Kidney (tissue), 14 donors: ENCODE measurements around the gene MED27. TPM values are rescaled to one million over a fixed set of nuclear protein-coding genes. Genes with fewer than 3 reads are reported as not detected.

Source experiments
- DNase-seq, 5 donors: peaks; one replicate each; pipeline ENCODE4 v3.0.0-alpha.2; 2013 to 2020
- FAIRE-seq: peaks from 2 replicates; lab custom pipeline; 2012; peaks lifted over from hg19 to GRCh38; lab: Jason Lieb, UNC
- H3K27ac ChIP-seq, 2 donors: one replicate each; pipeline ENCODE4 v1.7.0; 2013; ENCODE audit warnings: low read depth in 2 of 2, low read length in 2 of 2, inconsistent platforms in 1 of 2
- H3K27me3 ChIP-seq: one replicate; pipeline ENCODE4 v1.7.1; 2013; ENCODE audit warnings: low read length, inconsistent platforms; ENCODE audit not compliant: control insufficient read depth, insufficient read depth
- H3K36me3 ChIP-seq, 3 donors: one replicate each; pipeline versions ENCODE4 v1.7.0 to v1.7.1; 2013; ENCODE audit warnings: low read length in 3 of 3, control low read depth in 1 of 3, inconsistent platforms in 1 of 3; ENCODE audit not compliant: insufficient read depth in 3 of 3, control insufficient read depth in 2 of 3
- H3K4me1 ChIP-seq, 3 donors: one replicate each; pipeline versions ENCODE4 v1.7.0 to v1.7.1; 2013; ENCODE audit warnings: low read length in 3 of 3, inconsistent platforms in 1 of 3, low read depth in 1 of 3; ENCODE audit not compliant: control insufficient read depth in 2 of 3, insufficient read depth in 2 of 3
- H3K4me3 ChIP-seq, 3 donors: one replicate each; pipeline versions ENCODE4 v1.7.0 to v1.8.1; 2013; ENCODE audit warnings: low read length in 3 of 3, control low read depth in 1 of 3, inconsistent platforms in 1 of 3
- H3K9ac ChIP-seq, 3 donors: one replicate each; pipeline versions ENCODE4 v1.7.0 to v1.7.1; 2013; ENCODE audit warnings: low read length in 3 of 3, control low read depth in 1 of 3, inconsistent platforms in 1 of 3
- H3K9me3 ChIP-seq, 3 donors: one replicate each; pipeline versions ENCODE4 v1.7.0 to v1.7.1; 2013; ENCODE audit warnings: low read length in 3 of 3, control low read depth in 1 of 3, inconsistent platforms in 1 of 3; ENCODE audit not compliant: control insufficient read depth in 2 of 3, insufficient read depth in 1 of 3
- intact Hi-C: fragments of 100-400 bp; cut with DNase I; formaldehyde crosslinking; loops from one replicate; pipeline ENCODE4 v1.11.1; 2022
- polyA plus RNA-seq: library from polyadenylated mRNA; stranded (reverse); fragments of 350-450 nt; fragmentation: Illumina TruSeq; extraction: RNeasy Lipid Tissue Mini Kit (QIAGEN cat#74804); gene quantifications from one replicate; pipeline ENCODE4 v1.2.3, GENCODE V29; 2014; ENCODE audit warnings: low read depth, low replicate concordance; ENCODE audit not compliant: insufficient read depth
- total RNA-seq: library from RNA; stranded (reverse); fragmentation: NEBNext Ultra II Directional; extraction: Animal tissue kit (Norgen Biotek cat#: 25700); gene quantifications from one replicate; pipeline ENCODE4 v1.2.1, GENCODE V29; 2021
- TF ChIP-seq, protein P1 (sequence below): IDR thresholded peaks from 3 replicates; pipeline ENCODE4 v1.5.1; 2012; ENCODE audit warnings: mild to moderate bottlenecking, moderate library complexity, borderline replicate concordance; ENCODE audit not compliant: insufficient read depth; ENCODE audit errors: extremely low read depth
- donor health status: control.
- donor health status: control.
- donor health status: control.
- donor health status: control.
- donor health status: control.
- donor health status: DM: yes; HTN: yes; CAD: no.
- donor health status: Normal renal cell carcinoma (clear cell type).

The MED27 gene
- total and polyA plus RNA-seq, 2 donors from 2014 or later, result 15.9 to 23.1 TPM

DNA sequence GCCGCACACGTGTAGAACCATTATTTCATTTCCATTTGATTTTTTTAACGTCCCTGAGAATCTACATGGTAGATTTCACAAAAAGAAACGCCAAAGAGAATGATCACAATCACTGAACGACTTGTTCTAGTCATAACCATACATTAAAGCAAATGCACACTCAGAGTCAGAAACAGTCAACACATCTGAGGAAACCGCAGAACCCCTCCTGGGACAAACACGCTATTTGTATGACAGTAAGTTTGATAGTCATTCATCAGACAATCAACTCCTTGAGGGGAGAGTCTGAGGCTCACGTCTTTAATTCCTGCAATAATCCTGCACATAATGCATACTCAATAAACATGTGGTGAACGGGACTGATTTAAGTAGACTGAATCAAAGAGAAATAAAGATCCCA lies 129.2 kb downstream of the MED27 start:
- TF ChIP-seq, protein P1, sequence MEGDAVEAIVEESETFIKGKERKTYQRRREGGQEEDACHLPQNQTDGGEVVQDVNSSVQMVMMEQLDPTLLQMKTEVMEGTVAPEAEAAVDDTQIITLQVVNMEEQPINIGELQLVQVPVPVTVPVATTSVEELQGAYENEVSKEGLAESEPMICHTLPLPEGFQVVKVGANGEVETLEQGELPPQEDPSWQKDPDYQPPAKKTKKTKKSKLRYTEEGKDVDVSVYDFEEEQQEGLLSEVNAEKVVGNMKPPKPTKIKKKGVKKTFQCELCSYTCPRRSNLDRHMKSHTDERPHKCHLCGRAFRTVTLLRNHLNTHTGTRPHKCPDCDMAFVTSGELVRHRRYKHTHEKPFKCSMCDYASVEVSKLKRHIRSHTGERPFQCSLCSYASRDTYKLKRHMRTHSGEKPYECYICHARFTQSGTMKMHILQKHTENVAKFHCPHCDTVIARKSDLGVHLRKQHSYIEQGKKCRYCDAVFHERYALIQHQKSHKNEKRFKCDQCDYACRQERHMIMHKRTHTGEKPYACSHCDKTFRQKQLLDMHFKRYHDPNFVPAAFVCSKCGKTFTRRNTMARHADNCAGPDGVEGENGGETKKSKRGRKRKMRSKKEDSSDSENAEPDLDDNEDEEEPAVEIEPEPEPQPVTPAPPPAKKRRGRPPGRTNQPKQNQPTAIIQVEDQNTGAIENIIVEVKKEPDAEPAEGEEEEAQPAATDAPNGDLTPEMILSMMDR, result no peak
- Histone ChIP-seq H3K9ac (no peak overlapping the region), H3K36me3 (no peaks in the 10 kb centered on the region), H3K4me1 (no peaks in the 10 kb centered on the region), H3K27ac (no peak overlapping the region), H3K9me3 (no peaks in the 10 kb centered on the region), H3K4me3 (no peak overlapping the region), H3K27me3 (no peaks in the 10 kb centered on the region)
- DNase-seq (no peak), FAIRE-seq (no peak)
- intact Hi-C loops, result no loop called here

DNA sequence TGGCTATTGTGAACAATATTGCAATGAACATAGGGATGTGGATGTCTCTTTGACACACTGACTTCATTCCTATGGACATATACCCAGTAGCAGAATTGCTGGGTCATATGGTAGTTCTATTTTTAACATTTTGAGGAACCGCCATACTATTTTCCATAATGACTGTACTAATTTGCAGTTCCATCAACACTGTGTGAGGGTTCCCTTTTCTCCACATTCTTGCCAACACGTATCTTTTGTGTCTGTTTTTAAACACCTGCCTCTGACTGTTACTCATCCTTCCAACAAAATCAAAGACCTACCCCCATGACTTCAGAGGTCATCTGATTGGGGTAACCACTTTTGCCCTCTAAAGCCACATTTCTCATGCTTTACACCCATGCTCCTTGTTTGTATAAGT lies 133.5 kb downstream of the MED27 start:
- no peaks in the 10 kb centered on the region for H3K4me1 ChIP-seq
- no peak overlapping the region for H3K9ac ChIP-seq
- no peak overlapping the region for H3K4me3 ChIP-seq
- H3K27ac ChIP-seq, result no peak overlapping the region
- DNase-seq (no peak), FAIRE-seq (no peak)
- TF ChIP-seq, protein P1, result no peak
- no peaks in the 10 kb centered on the region for H3K9me3 ChIP-seq
- intact Hi-C loops, result no loop called here
- H3K36me3 ChIP-seq, result no peaks in the 10 kb centered on the region
- no peaks in the 10 kb centered on the region for H3K27me3 ChIP-seq

DNA sequence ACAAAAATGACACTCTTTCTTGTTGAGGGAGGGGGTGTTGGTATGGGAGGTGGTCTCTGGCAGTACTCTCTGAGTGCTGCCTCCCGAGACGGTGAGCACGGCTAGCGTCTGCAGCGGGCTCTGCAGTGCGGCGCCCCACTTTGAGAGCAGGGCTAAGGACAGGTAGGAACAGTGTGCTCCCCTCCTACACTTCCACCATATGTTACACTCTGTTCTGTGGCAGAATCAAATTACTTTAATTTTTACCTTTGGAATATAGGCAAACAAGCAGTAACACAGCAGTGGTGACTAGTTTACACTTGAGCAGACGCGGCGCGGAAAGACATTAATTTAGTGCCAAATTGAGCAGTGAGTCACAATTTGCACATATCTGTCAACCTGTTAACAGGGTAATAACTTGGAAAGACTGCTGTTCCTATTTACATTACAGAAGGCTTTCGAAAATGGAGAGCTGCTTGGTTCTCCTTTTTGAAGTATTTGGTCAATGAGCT lies 136.3 kb downstream of the MED27 start:
- intact Hi-C loops, result no loop called here
- Histone ChIP-seq H3K27ac (no peak overlapping the region), H3K27me3 (no peaks in the 10 kb centered on the region), H3K4me1 (no peaks in the 10 kb centered on the region), H3K4me3 (no peak overlapping the region), H3K9ac (no peak overlapping the region), H3K36me3 (peaks cover 0 to 2% (median 0%) of the 10 kb centered on the region in 3 donors), H3K9me3 (no peaks in the 10 kb centered on the region)
- DNase-seq (no peak), FAIRE-seq (no peak)
- TF ChIP-seq, protein P1, result no peak
